HepG2 (cell line): ENCODE results near the gene CASKIN2. TPM values are rescaled to one million over a fixed set of nuclear protein-coding genes. Genes with fewer than 3 reads are reported as not detected.
A peak's percentile ranks its signal among the peaks of the same experiment; 100 is the strongest.

ENCODE experiments used
- ARNT ChIP-seq: fragments of 450-650 bp; IDR thresholded peaks from 2 replicates; pipeline ENCODE4 v1.6.1; 2017
- HOXA3 ChIP-seq: sonication (generic); formaldehyde crosslinking; IDR thresholded peaks from 2 replicates; pipeline ENCODE4 v1.5.0; 2020; ENCODE audit warnings: missing genetic modification reagents
- NFYB ChIP-seq: sonication (generic); formaldehyde crosslinking; IDR thresholded peaks from 2 replicates; pipeline ENCODE4 v1.4.0; 2020; ENCODE audit warnings: missing genetic modification reagents
- NONO ChIP-seq, 2 experiments: fragments of 450-650 bp in 1 of 2; sonication (generic) in 1 of 2; formaldehyde crosslinking in 1 of 2; IDR thresholded peaks in 1 of 2; conservative IDR thresholded peaks in 1 of 2; 2 replicates each; pipeline versions ENCODE4 v1.6.1 to v1.8.0; 2017 to 2022; ENCODE audit warnings: mild to moderate bottlenecking in 1 of 2, missing genetic modification reagents in 1 of 2, moderate library complexity in 1 of 2
- NR2C2 ChIP-seq: sonication (generic); formaldehyde crosslinking; IDR thresholded peaks from 2 replicates; pipeline ENCODE4 v1.4.0; 2020; ENCODE audit warnings: missing genetic modification reagents, mild to moderate bottlenecking, moderate library complexity, borderline replicate concordance
- NR2F6 ChIP-seq, 2 experiments: IDR thresholded peaks; 2 replicates each; pipeline ENCODE4 v1.6.1; 2016; ENCODE audit warnings: antibody characterized with exemption in 1 of 2, mild to moderate bottlenecking in 1 of 2
- NRL ChIP-seq: sonication (generic); formaldehyde crosslinking; IDR thresholded peaks from 2 replicates; pipeline ENCODE4 v1.5.0; 2020; ENCODE audit warnings: missing genetic modification reagents, mild to moderate bottlenecking, moderate library complexity, borderline replicate concordance
- SPEN ChIP-seq: sonication (generic); formaldehyde crosslinking; IDR thresholded peaks from 2 replicates; pipeline ENCODE4 v1.5.1; 2020; ENCODE audit warnings: low read depth, mild to moderate bottlenecking, missing genetic modification reagents
- ZKSCAN8 ChIP-seq: IDR thresholded peaks from 2 replicates; pipeline ENCODE4 v1.6.1; 2016; ENCODE audit warnings: borderline replicate concordance, missing genetic modification reagents, missing compliant biosample characterization
- ZNF331 ChIP-seq: sonication (generic); formaldehyde crosslinking; IDR thresholded peaks from 2 replicates; pipeline ENCODE4 v1.4.0; 2020; ENCODE audit warnings: missing genetic modification reagents
- ZNF34 ChIP-seq: sonication (generic); formaldehyde crosslinking; IDR thresholded peaks from 2 replicates; pipeline ENCODE4 v1.4.0; 2020; ENCODE audit warnings: mild to moderate bottlenecking, missing genetic modification reagents, borderline replicate concordance
- ZNF605 ChIP-seq: sonication (generic); formaldehyde crosslinking; IDR thresholded peaks from 2 replicates; pipeline ENCODE4 v1.8.0; 2022; ENCODE audit warnings: mild to moderate bottlenecking, missing genetic modification reagents
- ZNF724P ChIP-seq: sonication (generic); formaldehyde crosslinking; IDR thresholded peaks from 2 replicates; pipeline ENCODE4 v1.8.0; 2022; ENCODE audit warnings: missing genetic modification reagents, borderline replicate concordance
- polyA plus RNA-seq, 8 experiments: library from polyadenylated mRNA; depleted of rRNA in 3 of 8; stranded (reverse) in 7 of 8; unstranded in 1 of 8; fragments of >200 nt; fragmentation: Illumina TruSeq in 4 of 8; extraction: Trizol in 4 of 8; gene quantifications; 2 replicates each; pipeline versions ENCODE4 v1.2.1 to v1.2.3, GENCODE V29; 2011 to 2016; ENCODE audit warnings: low read depth in 4 of 8, missing spikeins in 1 of 8, mixed read lengths in 1 of 8; ENCODE audit not compliant: insufficient read depth in 1 of 8
- total RNA-seq, 5 experiments: library from RNA; depleted of rRNA; stranded (reverse); fragments of >200 nt; fragmentation: Illumina TruSeq; extraction: Trizol; gene quantifications; 2 replicates each; pipeline ENCODE4 v1.2.3, GENCODE V29; 2016; ENCODE audit warnings: low read depth in 1 of 5
- TF ChIP-seq, protein P1 (sequence below): sonication (generic); formaldehyde crosslinking; IDR thresholded peaks from 2 replicates; pipeline ENCODE4 v1.5.0; 2020; ENCODE audit warnings: missing genetic modification reagents
- TF ChIP-seq, protein P2 (sequence below): sonication (generic); IDR thresholded peaks from 2 replicates; pipeline ENCODE4 v1.6.1; 2016; ENCODE audit warnings: low read depth, borderline replicate concordance
- TF ChIP-seq, protein P3 (sequence below): IDR thresholded peaks from 2 replicates; pipeline ENCODE4 v1.6.1; 2016; ENCODE audit warnings: missing compliant biosample characterization, missing genetic modification reagents, borderline replicate concordance
- TF ChIP-seq, protein P4 (sequence below): sonication (generic); formaldehyde crosslinking; IDR thresholded peaks from 2 replicates; pipeline ENCODE4 v1.8.1; 2023; ENCODE audit warnings: mild to moderate bottlenecking, inconsistent platforms, moderate library complexity, missing genetic modification reagents, borderline replicate concordance
- TF ChIP-seq, protein P5 (sequence below): sonication (generic); formaldehyde crosslinking; IDR thresholded peaks from 2 replicates; pipeline ENCODE4 v1.5.1; 2020; ENCODE audit warnings: missing genetic modification reagents, mild to moderate bottlenecking, borderline replicate concordance
- TF ChIP-seq, protein P6 (sequence below): sonication (generic); formaldehyde crosslinking; IDR thresholded peaks from 2 replicates; pipeline ENCODE4 v1.4.0; 2020; ENCODE audit warnings: mild to moderate bottlenecking, missing genetic modification reagents

CASKIN2 gene
- total and polyA plus RNA-seq, 2 of the 13 experiments (the other 11 are each of a cell fraction or from before 2014, with no cell fraction given), result 5.2 to 7.8 TPM

DNA sequence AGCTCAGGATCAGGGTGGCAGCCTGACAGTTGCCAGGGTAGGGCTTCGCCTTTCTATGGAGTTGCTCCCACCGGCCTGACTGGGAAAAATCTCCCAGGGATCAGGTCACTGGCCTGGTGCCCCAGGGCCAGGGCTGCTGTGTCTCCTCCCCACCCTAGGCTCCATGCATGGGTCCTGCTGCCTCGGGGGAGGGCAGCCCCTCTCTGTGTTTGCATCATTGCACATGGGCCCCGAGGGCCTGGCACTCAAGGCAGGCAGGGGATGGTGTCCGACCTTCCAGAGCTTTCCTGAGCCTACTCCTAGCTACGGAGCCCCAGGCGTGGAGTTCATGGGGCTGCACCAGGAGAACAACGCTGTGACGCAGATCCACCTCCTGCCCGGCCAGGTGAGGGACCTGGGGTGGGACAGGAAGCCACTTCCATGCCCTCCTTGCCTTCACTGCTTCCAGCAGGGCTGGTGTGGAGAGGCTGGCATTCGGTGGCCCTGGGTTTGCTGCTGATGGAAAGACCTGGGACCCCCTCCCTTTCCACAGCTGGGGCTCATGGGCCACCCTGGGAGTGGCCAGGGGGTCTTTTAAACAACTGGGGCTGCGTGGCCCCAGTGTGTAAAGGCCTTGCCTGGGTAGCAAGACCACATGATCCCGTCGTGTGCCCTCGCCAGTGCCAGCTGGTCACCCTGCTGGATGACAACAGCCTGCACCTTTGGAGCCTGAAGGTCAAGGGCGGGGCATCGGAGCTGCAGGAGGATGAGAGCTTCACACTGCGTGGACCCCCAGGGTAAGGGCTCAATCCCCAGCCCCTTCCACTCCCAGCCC, 42.7 kb upstream of the CASKIN2 start (continued):
- TF ChIP-seq, protein P1, sequence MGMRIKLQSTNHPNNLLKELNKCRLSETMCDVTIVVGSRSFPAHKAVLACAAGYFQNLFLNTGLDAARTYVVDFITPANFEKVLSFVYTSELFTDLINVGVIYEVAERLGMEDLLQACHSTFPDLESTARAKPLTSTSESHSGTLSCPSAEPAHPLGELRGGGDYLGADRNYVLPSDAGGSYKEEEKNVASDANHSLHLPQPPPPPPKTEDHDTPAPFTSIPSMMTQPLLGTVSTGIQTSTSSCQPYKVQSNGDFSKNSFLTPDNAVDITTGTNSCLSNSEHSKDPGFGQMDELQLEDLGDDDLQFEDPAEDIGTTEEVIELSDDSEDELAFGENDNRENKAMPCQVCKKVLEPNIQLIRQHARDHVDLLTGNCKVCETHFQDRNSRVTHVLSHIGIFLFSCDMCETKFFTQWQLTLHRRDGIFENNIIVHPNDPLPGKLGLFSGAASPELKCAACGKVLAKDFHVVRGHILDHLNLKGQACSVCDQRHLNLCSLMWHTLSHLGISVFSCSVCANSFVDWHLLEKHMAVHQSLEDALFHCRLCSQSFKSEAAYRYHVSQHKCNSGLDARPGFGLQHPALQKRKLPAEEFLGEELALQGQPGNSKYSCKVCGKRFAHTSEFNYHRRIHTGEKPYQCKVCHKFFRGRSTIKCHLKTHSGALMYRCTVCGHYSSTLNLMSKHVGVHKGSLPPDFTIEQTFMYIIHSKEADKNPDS, result no peak
- TF ChIP-seq NFYB (CRISPR knock-in tag) (no peak), ZNF724P (CRISPR knock-in tag) (no peak), ZKSCAN8 (0 out of 2 replicates have a peak, but pooled peaks have one; percentile 23), NONO (IDR thresholded peaks at IDR 0.05) (no peak), NONO (CRISPR knock-in tag; conservative IDR thresholded peaks at IDR 0.05) (no peak), NR2C2 (CRISPR knock-in tag) (peak; percentile 6; the same call in 1 of the 2 replicates), ARNT (no peak), ZNF34 (CRISPR knock-in tag) (peak; percentile 94; the same call in 1 of the 2 replicates), ZNF605 (CRISPR knock-in tag) (peak; percentile 10; the same call in 1 of the 2 replicates), NRL (CRISPR knock-in tag) (peak; percentile 14; the same call in 1 of the 2 replicates), HOXA3 (CRISPR knock-in tag) (no peak), SPEN (no peak; the same call in 1 of the 2 replicates), NR2F6 (IDR thresholded peaks at IDR 0.05) (peak; percentile 23; the same call in 1 of the 2 replicates), NR2F6 (CRISPR knock-in tag; IDR thresholded peaks at IDR 0.05) (no peak), ZNF331 (CRISPR knock-in tag) (no peak)
- TF ChIP-seq, protein P2, sequence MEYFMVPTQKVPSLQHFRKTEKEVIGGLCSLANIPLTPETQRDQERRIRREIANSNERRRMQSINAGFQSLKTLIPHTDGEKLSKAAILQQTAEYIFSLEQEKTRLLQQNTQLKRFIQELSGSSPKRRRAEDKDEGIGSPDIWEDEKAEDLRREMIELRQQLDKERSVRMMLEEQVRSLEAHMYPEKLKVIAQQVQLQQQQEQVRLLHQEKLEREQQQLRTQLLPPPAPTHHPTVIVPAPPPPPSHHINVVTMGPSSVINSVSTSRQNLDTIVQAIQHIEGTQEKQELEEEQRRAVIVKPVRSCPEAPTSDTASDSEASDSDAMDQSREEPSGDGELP, result no peak
- TF ChIP-seq, protein P3, sequence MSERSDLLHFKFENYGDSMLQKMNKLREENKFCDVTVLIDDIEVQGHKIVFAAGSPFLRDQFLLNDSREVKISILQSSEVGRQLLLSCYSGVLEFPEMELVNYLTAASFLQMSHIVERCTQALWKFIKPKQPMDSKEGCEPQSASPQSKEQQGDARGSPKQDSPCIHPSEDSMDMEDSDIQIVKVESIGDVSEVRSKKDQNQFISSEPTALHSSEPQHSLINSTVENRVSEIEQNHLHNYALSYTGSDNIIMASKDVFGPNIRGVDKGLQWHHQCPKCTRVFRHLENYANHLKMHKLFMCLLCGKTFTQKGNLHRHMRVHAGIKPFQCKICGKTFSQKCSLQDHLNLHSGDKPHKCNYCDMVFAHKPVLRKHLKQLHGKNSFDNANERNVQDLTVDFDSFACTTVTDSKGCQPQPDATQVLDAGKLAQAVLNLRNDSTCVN, result 0 out of 2 replicates have a peak, but pooled peaks have one; percentile 49
- TF ChIP-seq, protein P4, sequence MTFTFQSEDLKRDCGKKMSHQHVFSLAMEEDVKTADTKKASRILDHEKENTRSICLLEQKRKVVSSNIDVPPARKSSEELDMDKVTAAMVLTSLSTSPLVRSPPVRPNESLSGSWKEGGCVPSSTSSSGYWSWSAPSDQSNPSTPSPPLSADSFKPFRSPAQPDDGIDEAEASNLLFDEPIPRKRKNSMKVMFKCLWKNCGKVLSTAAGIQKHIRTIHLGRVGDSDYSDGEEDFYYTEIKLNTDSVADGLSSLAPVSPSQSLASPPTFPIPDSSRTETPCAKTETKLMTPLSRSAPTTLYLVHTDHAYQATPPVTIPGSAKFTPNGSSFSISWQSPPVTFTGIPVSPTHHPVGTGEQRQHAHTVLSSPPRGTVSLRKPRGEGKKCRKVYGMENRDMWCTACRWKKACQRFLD, result 0 out of 2 replicates have a peak, but pooled peaks have one; percentile 12
- TF ChIP-seq, protein P5, sequence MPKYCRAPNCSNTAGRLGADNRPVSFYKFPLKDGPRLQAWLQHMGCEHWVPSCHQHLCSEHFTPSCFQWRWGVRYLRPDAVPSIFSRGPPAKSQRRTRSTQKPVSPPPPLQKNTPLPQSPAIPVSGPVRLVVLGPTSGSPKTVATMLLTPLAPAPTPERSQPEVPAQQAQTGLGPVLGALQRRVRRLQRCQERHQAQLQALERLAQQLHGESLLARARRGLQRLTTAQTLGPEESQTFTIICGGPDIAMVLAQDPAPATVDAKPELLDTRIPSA, result no peak
- TF ChIP-seq, protein P6, sequence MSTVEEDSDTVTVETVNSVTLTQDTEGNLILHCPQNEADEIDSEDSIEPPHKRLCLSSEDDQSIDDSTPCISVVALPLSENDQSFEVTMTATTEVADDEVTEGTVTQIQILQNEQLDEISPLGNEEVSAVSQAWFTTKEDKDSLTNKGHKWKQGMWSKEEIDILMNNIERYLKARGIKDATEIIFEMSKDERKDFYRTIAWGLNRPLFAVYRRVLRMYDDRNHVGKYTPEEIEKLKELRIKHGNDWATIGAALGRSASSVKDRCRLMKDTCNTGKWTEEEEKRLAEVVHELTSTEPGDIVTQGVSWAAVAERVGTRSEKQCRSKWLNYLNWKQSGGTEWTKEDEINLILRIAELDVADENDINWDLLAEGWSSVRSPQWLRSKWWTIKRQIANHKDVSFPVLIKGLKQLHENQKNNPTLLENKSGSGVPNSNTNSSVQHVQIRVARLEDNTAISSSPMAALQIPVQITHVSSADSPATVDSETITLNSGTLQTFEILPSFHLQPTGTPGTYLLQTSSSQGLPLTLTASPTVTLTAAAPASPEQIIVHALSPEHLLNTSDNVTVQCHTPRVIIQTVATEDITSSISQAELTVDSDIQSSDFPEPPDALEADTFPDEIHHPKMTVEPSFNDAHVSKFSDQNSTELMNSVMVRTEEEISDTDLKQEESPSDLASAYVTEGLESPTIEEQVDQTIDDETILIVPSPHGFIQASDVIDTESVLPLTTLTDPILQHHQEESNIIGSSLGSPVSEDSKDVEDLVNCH (CRISPR knock-in tag), result 0 out of 2 replicates have a peak, but pooled peaks have one; percentile 75
